Smooth muscle cell (in vitro differentiated cells): Measurements from ENCODE around the gene NTMT2. TPM values are rescaled to one million over a fixed set of nuclear protein-coding genes. Genes with fewer than 3 reads are reported as not detected.

Experiments used
- DNase-seq: peaks from one replicate; lab custom pipeline; 2025; ENCODE audit not compliant: unreplicated experiment; lab: John Stamatoyannopoulos, UW
- H2AFZ ChIP-seq: fragments of 200-600 bp; sonication (generic); 2 replicates; pipeline ENCODE4 v1.6.0; 2016; ENCODE audit warnings: antibody characterized with exemption, low read depth, mild to moderate bottlenecking
- H3F3A ChIP-seq: fragments of 200-600 bp; sonication (generic); 2 replicates; pipeline ENCODE4 v1.6.0; 2017; ENCODE audit warnings: antibody characterized with exemption, low read depth
- H3K27ac ChIP-seq: fragments of 200-600 bp; sonication (generic); 2 replicates; pipeline ENCODE4 v1.5.1; 2016; ENCODE audit warnings: low read depth, mild to moderate bottlenecking
- H3K27me3 ChIP-seq: fragments of 200-600 bp; sonication (generic); 2 replicates; pipeline ENCODE4 v1.6.1; 2016; ENCODE audit warnings: low read depth, mild to moderate bottlenecking
- H3K36me3 ChIP-seq: fragments of 200-600 bp; sonication (generic); 2 replicates; pipeline ENCODE4 v1.5.1; 2016; ENCODE audit warnings: low read depth
- H3K4me1 ChIP-seq: fragments of 200-600 bp; sonication (generic); 2 replicates; pipeline ENCODE4 v1.5.1; 2016; ENCODE audit warnings: low read depth
- H3K4me2 ChIP-seq: fragments of 200-600 bp; sonication (generic); 2 replicates; pipeline ENCODE4 v1.6.0; 2016; ENCODE audit warnings: mild to moderate bottlenecking
- H3K4me3 ChIP-seq: fragments of 200-600 bp; sonication (generic); 2 replicates; pipeline ENCODE4 v1.5.1; 2016; ENCODE audit warnings: mild to moderate bottlenecking
- H3K79me2 ChIP-seq: fragments of 200-600 bp; sonication (generic); 2 replicates; pipeline ENCODE4 v1.6.0; 2016; ENCODE audit warnings: low read depth, mild to moderate bottlenecking
- H3K9ac ChIP-seq: fragments of 200-600 bp; sonication (generic); 2 replicates; pipeline ENCODE4 v1.6.0; 2016; ENCODE audit warnings: low read depth
- H3K9me3 ChIP-seq: fragments of 200-600 bp; sonication (generic); replicated peaks from 2 replicates; pipeline ENCODE4 v1.5.1; 2016; ENCODE audit warnings: low read depth
- H4K20me1 ChIP-seq: fragments of 200-600 bp; sonication (generic); 2 replicates; pipeline ENCODE4 v1.6.0; 2016; ENCODE audit warnings: low read depth
- WGBS: methylation state at CpG from one replicate; pipeline ENCODE4 v1.1.7; 2016; ENCODE audit warnings: low lambda C conversion rate; 5-methylcytosine and 5-hydroxymethylcytosine counted together
- microRNA-seq: library from miRNA; unstranded; fragments of <30 nt; microRNA quantifications from one replicate; pipeline ENCODE4, GENCODE V29; 2016; ENCODE audit warnings: borderline number of aligned reads
- polyA plus RNA-seq: library from polyadenylated mRNA; unstranded; fragments of >200 nt; fragmentation: Nextera tagmentation; extraction: Ambion mirVana; gene quantifications from 2 replicates; pipeline ENCODE4 v1.2.1, GENCODE V29; 2016
- small RNA-seq: library from RNA; depleted of rRNA; stranded (forward); fragments of <200 nt; gene quantifications from one replicate; pipeline ENCODE3, GENCODE V24; 2014
- total RNA-seq: library from RNA; depleted of rRNA; stranded (reverse); fragments of >200 nt; gene quantifications from 2 replicates; pipeline ENCODE4 v1.2.3, GENCODE V29; 2014
- TF ChIP-seq, protein P1 (sequence below): fragments of 200-600 bp; sonication (generic); IDR thresholded peaks from 2 replicates; pipeline ENCODE4 v1.5.1; 2017; ENCODE audit warnings: borderline replicate concordance, mild to moderate bottlenecking, antibody characterized with exemption; ENCODE audit not compliant: insufficient read depth, poor library complexity, severe bottlenecking

NTMT2 gene
- total and polyA plus RNA-seq, 2 experiments from 2014 or later, result 0.21 TPM; not detected in 1

DNA sequence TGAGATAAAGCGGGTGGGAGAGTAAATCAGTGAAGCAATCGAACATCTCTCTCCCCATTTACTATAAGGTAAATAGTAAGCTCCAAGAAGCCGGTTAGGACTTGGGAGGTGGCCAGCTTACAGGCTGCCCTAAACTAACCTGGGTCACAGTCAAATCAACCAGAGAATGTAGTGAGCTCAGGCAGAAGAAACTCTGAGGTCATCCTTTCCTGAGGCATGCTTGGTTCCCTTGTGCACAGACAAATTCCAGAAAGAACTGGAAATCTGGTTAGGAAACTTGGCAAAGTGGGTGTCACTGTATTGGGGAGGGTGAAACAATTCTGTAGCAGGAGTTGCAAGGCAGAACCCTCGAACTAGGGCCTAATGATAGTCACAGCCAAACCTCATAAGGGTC lies 72.5 kb downstream of the NTMT2 start:
- no peaks in the 10 kb centered on the region for H3K9me3 ChIP-seq
- H3K27me3 ChIP-seq, result no peaks in the 10 kb centered on the region
- 85% methylated on average over 4 of the region's 4 CpGs for WGBS
- no peaks in the 10 kb centered on the region for H4K20me1 ChIP-seq
- H2AFZ ChIP-seq, result no peak overlapping the region
- TF ChIP-seq, protein P1, sequence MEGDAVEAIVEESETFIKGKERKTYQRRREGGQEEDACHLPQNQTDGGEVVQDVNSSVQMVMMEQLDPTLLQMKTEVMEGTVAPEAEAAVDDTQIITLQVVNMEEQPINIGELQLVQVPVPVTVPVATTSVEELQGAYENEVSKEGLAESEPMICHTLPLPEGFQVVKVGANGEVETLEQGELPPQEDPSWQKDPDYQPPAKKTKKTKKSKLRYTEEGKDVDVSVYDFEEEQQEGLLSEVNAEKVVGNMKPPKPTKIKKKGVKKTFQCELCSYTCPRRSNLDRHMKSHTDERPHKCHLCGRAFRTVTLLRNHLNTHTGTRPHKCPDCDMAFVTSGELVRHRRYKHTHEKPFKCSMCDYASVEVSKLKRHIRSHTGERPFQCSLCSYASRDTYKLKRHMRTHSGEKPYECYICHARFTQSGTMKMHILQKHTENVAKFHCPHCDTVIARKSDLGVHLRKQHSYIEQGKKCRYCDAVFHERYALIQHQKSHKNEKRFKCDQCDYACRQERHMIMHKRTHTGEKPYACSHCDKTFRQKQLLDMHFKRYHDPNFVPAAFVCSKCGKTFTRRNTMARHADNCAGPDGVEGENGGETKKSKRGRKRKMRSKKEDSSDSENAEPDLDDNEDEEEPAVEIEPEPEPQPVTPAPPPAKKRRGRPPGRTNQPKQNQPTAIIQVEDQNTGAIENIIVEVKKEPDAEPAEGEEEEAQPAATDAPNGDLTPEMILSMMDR, result no peak
- no peaks in the 10 kb centered on the region for H3K79me2 ChIP-seq
- no peaks in the 10 kb centered on the region for H3K36me3 ChIP-seq
- no peak overlapping the region for H3K4me3 ChIP-seq
- no peak overlapping the region for H3K9ac ChIP-seq
- peaks cover 4% of the 10 kb centered on the region for H3F3A ChIP-seq
- no peak overlapping the region for H3K27ac ChIP-seq
- DNase-seq, result no peak
- no peaks in the 10 kb centered on the region for H3K4me1 ChIP-seq
- H3K4me2 ChIP-seq, result no peak overlapping the region

Small RNAs within 50 kb of the gene (microRNA-seq; reads per million reads assigned to microRNA genes)
- gene MIR3119-1 (not detected), gene MIR3119-2 (not detected)

Small RNAs within 50 kb of the gene (small RNA-seq; reads per million reads assigned to genes)
- gene MIR3119-2, result not detected

Other genes starting within 250 kb of the NTMT2 start
- 55.3 and 56.0 TPM in 2 replicates for gene KIFAP3, start 71.3 kb upstream of the NTMT2 start, total RNA-seq
- 29.3 and 37.1 TPM in 2 replicates for gene KIFAP3, start 71.3 kb upstream of the NTMT2 start, polyA plus RNA-seq